H1 (cell line): ENCODE results near the gene MYLK. TPM values are rescaled to one million over a fixed set of nuclear protein-coding genes. Genes with fewer than 3 reads are reported as not detected.

Experiments used
- BACH1 ChIP-seq: IDR thresholded peaks from 2 replicates; pipeline ENCODE4 v1.6.1; 2012; ENCODE audit warnings: low read length, improper control_type of control experiment
- FOSL1 ChIP-seq: IDR thresholded peaks from 2 replicates; pipeline ENCODE4 v1.6.1; 2011; ENCODE audit warnings: mild to moderate bottlenecking, low read depth, low read length, moderate library complexity; ENCODE audit not compliant: insufficient read depth
- GABPA ChIP-seq: IDR thresholded peaks from 2 replicates; pipeline ENCODE4 v1.6.1; 2011; ENCODE audit warnings: mild to moderate bottlenecking, low read length, moderate library complexity, borderline replicate concordance; ENCODE audit not compliant: insufficient read depth
- GTF2F1 ChIP-seq: IDR thresholded peaks from 2 replicates; pipeline ENCODE4 v1.6.1; 2012; ENCODE audit warnings: low read depth, low read length, improper control_type of control experiment, borderline replicate concordance
- TAF7 ChIP-seq: optimal IDR thresholded peaks from 2 replicates; pipeline ENCODE3; 2011; ENCODE audit warnings: low read depth, mild to moderate bottlenecking, inconsistent platforms, low read length, moderate library complexity, borderline replicate concordance
- polyA plus RNA-seq, 7 experiments: library from polyadenylated mRNA; depleted of rRNA in 3 of 7; stranded (reverse) in 5 of 7; unstranded in 2 of 7; fragments of >200 nt in 5 of 7; fragments of 200-250 nt in 2 of 7; gene quantifications; 1 replicate in 5 of 7; 2 replicates in 1 of 7; 4 replicates in 1 of 7; pipeline versions ENCODE4 v1.2.1 to v1.2.3, GENCODE V29; 2011 to 2013; ENCODE audit warnings: missing spikeins in 2 of 7, mixed read lengths in 2 of 7
- total RNA-seq: library from RNA; stranded (reverse); fragmentation: NEBNext Ultra II Directional; extraction: Animal tissue kit (Norgen Biotek cat#: 25700); gene quantifications from 2 replicates; pipeline ENCODE4 v1.2.1, GENCODE V29; 2021

Gene MYLK
- total and polyA plus RNA-seq, 2 of the 8 experiments (the other 6 are each of a cell fraction or from before 2014, with no cell fraction given), result 11.6 to 21.3 TPM

DNA sequence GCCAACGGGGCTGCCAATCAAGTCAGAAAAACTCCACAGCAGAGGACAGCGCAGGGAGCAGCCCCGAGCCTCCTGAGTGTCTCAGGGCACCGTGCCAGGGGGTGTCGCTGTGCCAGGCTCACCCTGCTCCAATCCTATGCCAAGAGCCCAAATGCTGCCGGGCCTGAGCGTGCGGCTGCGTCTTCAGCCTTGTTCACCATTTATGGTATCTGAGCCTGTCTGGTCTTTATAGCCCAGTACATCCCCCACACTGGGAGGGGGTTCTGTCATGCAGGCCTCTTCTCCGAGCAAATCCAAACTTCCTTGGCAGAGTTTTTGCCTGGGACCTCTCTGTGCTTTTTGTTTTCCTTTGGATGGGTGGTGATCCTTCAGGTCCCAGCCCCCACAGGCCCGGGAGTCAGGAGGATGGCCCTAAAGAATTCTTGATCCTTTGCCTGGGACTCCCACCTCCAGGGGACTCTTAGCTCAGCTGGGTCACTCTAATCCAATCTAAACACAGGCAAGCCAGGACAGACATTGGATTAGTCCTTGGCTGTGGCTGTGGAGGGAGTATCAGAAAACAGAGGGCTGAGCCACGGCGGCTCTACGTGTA is 164.2 kb downstream of the MYLK start (continued):
- no peak for TF ChIP-seq TAF7
- TF ChIP-seq FOSL1, result no peak
- no peak for TF ChIP-seq GTF2F1
- no peak for TF ChIP-seq BACH1
- TF ChIP-seq GABPA, result no peak
- TF ChIP-seq, all 59 proteins: peak for 0
